GM12801 (cell line): Measurements from ENCODE around the gene AUTS2.

Source experiments
- TF ChIP-seq, protein P1 (sequence below): IDR thresholded peaks from one replicate; pipeline ENCODE4 v1.5.1; 2011; ENCODE audit warnings: control low read depth; ENCODE audit not compliant: insufficient read length; ENCODE audit errors: extremely low read depth

Gene AUTS2

DNA sequence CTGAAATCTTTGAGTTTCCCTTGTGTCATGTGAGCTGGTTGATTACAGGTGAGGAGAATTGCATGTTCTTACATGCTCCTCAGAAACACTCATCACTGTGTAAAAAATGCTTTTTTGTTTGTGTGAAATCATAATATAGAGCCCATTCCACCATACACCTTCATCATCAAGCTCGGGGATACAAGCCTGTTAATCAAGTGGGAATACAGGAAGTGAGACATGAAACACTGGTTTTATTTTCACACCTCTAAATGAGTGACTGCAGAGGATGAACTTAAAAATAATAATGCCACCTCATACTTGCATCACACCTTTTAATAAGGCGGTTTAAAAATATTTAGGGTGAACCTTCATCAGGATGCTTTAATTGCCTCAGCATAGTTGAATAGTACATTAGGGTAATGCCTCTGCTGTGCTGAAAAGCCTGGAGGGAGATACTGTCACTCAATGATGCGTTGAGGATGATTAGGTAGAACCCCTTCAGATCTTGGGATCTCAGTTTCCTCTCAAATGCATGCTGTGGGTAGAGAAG is 164.6 kb downstream of the AUTS2 start:
- TF ChIP-seq, protein P1, sequence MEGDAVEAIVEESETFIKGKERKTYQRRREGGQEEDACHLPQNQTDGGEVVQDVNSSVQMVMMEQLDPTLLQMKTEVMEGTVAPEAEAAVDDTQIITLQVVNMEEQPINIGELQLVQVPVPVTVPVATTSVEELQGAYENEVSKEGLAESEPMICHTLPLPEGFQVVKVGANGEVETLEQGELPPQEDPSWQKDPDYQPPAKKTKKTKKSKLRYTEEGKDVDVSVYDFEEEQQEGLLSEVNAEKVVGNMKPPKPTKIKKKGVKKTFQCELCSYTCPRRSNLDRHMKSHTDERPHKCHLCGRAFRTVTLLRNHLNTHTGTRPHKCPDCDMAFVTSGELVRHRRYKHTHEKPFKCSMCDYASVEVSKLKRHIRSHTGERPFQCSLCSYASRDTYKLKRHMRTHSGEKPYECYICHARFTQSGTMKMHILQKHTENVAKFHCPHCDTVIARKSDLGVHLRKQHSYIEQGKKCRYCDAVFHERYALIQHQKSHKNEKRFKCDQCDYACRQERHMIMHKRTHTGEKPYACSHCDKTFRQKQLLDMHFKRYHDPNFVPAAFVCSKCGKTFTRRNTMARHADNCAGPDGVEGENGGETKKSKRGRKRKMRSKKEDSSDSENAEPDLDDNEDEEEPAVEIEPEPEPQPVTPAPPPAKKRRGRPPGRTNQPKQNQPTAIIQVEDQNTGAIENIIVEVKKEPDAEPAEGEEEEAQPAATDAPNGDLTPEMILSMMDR: no peak

DNA sequence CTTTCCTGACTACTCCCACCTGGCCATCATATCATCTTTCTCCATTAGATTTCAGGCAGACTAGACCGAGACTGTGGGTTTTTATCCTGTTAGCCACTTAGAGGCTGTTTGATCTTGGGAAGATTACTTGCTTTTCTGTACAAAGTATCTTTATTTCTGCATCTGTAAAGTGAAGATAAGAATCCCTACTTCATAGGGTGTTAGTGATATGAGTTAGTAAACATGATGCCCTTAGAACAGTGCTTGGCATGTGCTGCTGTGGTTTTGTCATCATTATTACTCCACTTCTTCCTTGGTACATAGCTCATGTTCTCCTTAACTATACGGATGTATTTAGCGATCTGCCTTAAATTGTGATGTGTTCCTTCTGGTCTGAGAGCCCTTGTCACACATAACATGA is 165.2 kb downstream of the AUTS2 start:
- TF ChIP-seq, protein P1: no peak

DNA sequence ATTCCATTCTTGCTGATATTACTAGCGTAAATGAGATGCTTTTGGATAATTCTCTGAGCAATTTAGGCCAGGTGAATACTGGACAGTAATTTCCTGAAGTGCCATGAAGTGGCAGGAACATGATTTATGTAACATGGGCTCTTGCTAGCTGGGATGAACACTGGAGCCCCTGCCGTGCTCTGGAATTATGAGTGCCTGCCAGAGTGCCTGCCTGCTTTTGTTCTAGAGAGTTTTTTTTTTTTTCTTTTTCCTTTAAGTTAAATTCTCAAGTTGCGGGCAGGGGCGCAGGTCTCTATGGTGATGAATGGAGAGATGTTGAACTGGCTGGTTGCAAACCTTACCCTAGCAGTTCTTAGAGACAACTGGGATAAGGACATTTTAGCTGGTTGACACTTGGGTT is 165.9 kb downstream of the AUTS2 start:
- TF ChIP-seq, protein P1: no peak

DNA sequence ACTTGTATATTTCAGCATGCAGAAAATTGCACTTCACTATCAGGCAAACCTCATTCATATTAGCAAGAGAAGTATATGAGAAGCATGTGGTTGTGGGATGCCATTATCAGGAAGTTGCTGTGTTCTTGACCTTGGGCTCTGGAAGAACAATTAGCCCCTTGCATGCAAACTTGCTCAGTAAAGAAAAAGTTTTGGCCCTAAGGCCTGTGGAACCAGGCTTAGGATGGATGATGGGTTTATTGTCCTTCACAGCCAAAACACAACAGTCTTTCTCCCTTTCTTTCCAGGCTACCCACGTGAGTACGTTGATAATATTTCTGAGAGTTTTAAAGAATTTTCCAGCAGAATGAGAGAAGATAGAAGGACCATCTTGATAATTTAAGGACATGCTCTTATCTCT is 166.4 kb downstream of the AUTS2 start:
- TF ChIP-seq, protein P1: no peak

DNA sequence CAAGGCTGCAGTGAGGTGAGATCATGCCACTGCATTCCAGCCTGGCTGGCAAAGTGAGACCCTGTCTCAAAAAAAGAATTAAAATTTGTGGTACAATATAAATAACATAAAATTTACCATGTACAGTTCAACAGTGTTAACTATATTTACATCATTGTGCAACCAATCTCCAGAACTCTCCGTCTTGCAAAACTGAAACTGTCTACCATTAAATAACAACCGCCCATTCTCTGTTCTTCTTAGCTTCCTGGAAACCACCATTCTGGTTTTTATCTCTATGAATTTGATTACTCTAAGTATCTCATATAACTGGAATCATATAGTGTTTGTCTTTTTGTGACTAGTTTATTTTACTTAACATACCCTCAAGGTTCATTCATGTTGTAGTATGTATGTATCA is 167.6 kb downstream of the AUTS2 start:
- TF ChIP-seq, protein P1: no peak

DNA sequence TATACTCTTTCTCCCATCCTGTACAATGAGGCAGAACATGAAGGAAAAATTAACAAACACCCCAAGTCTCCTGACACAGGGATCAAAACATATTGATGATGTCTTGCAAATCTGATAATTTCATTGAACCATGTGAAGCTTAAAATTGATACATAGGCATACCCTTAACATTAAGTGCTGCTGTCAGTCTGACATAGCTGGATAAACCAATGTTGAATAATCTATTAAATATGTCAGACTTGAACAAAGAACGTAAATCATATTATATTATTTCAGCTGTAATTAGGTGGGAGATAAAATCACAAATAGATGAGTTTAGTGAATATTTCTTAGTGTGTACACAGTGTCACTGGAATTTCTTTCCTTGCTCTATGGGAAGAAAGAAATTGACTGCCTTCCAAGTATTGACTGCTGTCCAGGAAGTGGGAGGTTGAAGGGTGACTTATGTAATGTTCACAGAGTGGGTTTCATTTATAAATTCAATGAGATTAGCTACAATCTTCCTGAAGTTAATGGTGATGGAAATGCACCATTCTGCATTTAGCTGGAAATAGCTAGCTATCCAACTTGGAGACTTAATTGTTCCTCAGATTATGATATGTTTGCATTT is 170.8 kb downstream of the AUTS2 start:
- TF ChIP-seq, protein P1: no peak

DNA sequence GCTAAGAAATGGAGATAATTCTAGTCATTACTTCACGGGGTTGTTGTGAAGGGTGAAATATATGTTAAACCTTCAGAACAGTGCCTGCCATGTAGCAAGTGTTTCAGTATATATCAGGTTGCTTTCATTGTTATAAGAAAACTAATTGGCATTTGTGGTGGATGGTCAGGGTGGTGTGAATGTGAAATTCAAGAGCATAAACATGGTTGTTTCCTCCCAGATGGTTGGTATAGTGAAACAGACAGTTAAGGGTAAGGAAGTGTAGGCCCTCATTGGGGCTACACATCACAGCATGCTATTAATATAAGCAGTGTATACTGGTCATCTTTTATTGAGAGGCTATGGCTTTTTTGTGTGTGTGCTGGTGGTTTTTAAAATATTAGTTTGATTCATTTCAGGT is 171.6 kb downstream of the AUTS2 start:
- TF ChIP-seq, protein P1: no peak
